ENCODE data around the gene FBXO47.

FBXO47 gene

GRCh38 chr17:38899421-38899820, 67.8 kb downstream of the FBXO47 start:
- DNase-seq, result no peak

GRCh38 chr17:38898812-38899348, 68.3 kb downstream of the FBXO47 start:
- DNase-seq, result no peak

- DNase-seq, result no peak
Measured at GRCh38 chr17:38898291-38898679, 68.9 kb downstream of the FBXO47 start.

- DNase-seq, result no peak
Measured at GRCh38 chr17:38897671-38898290, 69.4 kb downstream of the FBXO47 start.

- DNase-seq, result no peak
Measured at GRCh38 chr17:38897176-38897575, 70.0 kb downstream of the FBXO47 start.

GRCh38 chr17:38896346-38896954, 70.8 kb downstream of the FBXO47 start:
- DNase-seq, result no peak

- DNase-seq, result no peak
Measured at GRCh38 chr17:38894276-38894675, 72.9 kb downstream of the FBXO47 start.

- DNase-seq, result no peak
Measured at GRCh38 chr17:38893607-38894006, 73.6 kb downstream of the FBXO47 start.

GRCh38 chr17:38893113-38893512, 74.1 kb downstream of the FBXO47 start:
- DNase-seq, result no peak

- no peak for DNase-seq
Measured at GRCh38 chr17:38892620-38893019, 74.6 kb downstream of the FBXO47 start.

- no peak for DNase-seq
Measured at GRCh38 chr17:38892083-38892482, 75.1 kb downstream of the FBXO47 start.

- no peak for DNase-seq
Measured at GRCh38 chr17:38891441-38891840, 75.8 kb downstream of the FBXO47 start.

- DNase-seq, result no peak
Measured at GRCh38 chr17:38890410-38890746, 76.8 kb downstream of the FBXO47 start.

- DNase-seq, result no peak
Measured at GRCh38 chr17:38889745-38890409, 77.3 kb downstream of the FBXO47 start.

GRCh38 chr17:38888842-38889241, 78.4 kb downstream of the FBXO47 start:
- no peak for DNase-seq

GRCh38 chr17:38886643-38887010, 80.6 kb downstream of the FBXO47 start:
- no peak for DNase-seq
